ENCODE measurements around the gene KLHL25.

Gene KLHL25

GRCh38 chr15:85779249-85779648 is 15.5 kb downstream of the KLHL25 start:
- in situ Hi-C loops (cut with MboI; ENCODE audit: low sequenced_read_pairs) = no loop called here

- in situ Hi-C loops (cut with MboI; ENCODE audit: low sequenced_read_pairs) = no loop called here
Observed at GRCh38 chr15:85778107-85778776, 16.5 kb downstream of the KLHL25 start.

DNA sequence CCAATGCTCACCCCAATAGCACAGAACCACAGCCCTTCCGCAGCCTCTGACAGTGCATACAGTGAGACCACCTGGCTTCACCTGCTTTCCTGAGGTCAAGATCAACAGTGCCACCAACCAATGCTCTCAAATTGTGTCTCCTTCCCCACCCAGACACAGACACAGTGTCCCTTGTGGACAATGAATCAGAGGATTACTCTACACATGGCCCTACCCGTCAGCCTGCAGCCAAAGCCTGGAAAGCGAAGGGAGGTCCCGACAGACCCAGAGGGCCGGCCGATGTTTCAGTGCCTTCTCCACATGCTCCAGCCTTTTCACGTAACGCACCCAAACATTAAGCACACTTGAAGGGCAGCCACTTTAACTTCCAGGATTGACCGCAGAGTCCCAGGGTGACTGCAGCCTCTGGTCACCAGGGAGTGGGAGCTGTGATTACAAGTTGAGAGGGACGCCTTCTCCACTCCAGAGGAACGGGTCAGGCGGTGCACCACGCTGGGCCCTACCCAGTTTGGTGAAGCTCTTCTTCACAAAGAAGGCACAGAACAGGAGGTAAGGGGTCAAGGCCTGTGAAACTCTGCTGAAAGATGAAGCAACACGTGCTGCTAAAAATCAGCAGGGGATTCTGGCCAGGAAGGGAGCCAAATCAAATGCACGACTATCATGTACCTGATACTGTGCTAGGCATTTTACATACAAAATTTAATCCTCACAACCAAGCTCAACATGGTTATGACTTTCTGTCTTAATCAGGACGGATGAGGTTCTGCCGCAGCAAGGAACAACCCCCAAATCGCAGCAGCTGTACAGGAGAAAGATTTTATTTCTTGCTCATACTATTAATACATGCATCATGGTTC is 17.2 kb downstream of the KLHL25 start:
- in situ Hi-C loops (cut with MboI; ENCODE audit: low sequenced_read_pairs) = no loop called here

DNA sequence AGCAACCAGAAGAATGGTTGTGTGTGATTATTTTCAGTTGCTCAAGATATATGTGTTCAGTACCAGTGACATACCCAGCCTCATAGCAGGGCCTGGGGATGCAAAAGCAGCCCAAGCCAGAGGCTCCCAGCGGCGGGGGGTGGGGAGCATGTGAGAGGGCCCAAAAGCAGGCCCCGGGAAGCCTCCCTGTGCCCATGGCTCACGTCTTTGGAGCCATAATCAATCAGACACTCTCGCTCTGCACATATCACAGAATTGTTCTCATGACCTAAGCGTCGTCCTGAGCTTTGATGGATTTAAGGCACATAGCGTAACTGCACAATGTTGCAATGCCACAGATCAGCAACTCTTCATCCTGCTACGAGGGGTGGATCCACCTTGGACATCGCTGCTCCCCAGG is 20.8 kb downstream of the KLHL25 start:
- in situ Hi-C loops (cut with MboI; ENCODE audit: low sequenced_read_pairs) = no loop called here

GRCh38 chr15:85773249-85773648 is 21.5 kb downstream of the KLHL25 start:
- in situ Hi-C loops (cut with MboI; ENCODE audit: low sequenced_read_pairs) = no loop called here

- in situ Hi-C loops (cut with MboI; ENCODE audit: low sequenced_read_pairs) = no loop called here
Observed at GRCh38 chr15:85772668-85773067, 22.1 kb downstream of the KLHL25 start.

DNA sequence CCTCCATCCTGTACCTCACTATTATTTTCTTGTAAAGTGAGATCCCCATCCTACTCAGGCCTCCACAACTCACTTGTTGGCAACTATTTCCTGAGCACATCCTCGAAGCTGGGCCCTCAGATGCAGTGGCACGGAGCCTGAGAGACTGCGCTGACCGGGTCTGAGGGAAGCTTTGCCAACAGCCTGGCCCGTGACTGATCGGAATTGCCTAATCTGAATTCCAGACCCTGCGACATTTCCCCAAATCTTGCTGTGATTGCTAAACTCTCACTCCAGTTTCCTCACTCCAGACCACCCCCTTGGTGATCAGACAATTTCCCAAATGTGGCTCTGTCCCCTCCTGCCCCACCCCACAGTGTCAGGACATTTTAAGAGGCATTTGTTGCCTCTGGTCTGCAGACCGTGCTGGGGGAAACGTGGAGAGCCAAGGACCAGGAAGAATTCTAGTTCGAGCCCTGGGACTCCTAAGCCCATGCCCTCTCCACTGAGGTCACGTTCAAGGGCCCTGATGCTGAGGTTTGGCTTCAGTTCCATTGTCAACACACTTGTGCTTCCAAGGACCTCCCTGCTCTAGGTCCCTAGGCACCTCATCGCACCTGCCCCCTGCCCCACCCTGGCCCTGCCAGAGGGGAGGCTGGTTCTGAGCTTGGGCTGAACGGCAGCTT is 22.8 kb downstream of the KLHL25 start:
- in situ Hi-C loops (cut with MboI; ENCODE audit: low sequenced_read_pairs) = no loop called here

DNA sequence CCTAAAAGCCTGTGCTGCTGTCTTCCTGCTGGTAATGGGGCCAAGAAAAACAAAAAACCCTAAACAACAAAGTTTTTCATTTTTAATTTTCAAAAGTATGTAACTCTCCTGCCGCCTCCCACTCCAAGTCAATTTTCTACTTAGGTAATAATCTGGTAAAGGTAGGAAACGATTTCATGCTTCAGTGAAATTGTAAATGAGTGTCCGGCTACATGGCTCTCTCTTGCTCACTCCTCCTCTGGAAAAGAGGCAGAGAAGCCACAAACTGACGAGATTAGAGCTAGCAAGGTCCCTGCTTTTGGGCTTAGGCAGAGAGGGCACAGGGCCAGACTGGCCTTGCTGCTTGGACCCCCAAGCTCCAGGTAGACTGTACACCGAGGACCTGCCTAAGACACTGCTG is 23.5 kb downstream of the KLHL25 start:
- in situ Hi-C loops (cut with MboI; ENCODE audit: low sequenced_read_pairs) = no loop called here

DNA sequence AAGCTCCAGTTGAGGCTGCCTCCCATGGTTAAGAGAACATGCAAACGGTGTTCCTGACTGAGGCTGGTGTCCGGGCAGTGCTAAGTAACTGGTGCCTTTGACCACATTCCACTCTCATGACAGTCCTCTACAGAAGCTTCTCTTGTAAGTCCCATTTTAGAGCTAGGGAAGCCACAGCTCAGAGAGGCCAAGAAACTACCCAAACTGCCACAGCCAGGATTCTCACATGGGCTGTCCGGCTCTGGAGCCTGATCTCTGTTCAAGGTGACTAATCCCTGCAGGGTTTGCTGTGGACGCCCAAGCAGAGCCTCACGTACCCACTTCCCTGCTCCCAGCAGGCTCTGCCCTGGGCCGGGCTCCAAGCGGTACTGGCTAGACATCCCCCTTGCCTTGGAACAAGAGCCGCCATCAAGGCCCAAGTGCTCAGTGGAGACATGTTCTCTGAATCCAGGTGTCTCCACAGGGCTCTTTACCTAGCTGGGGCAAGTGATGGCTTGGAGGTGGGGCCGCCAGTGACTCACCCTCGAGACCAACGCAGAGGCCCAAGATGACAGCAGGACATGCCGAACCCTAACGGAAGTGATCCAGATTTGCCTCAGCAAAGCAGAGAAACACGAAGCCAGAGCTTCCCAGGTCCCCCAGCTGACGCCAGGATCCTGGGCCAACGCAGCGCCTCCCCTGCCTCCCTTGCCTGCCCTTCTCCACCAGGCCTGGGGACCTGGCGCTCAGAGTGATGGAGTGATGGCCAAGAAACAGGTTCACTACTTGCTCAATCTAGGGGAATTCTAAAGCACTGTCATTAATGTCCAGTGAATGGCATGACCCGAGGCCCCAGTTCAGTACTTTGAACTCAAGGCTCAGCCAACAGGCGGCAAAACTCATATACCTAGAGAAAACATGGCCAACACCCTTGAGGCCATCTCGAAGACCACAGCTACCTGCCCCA is 24.4 kb downstream of the KLHL25 start:
- in situ Hi-C loops (cut with MboI; ENCODE audit: low sequenced_read_pairs) = no loop called here

DNA sequence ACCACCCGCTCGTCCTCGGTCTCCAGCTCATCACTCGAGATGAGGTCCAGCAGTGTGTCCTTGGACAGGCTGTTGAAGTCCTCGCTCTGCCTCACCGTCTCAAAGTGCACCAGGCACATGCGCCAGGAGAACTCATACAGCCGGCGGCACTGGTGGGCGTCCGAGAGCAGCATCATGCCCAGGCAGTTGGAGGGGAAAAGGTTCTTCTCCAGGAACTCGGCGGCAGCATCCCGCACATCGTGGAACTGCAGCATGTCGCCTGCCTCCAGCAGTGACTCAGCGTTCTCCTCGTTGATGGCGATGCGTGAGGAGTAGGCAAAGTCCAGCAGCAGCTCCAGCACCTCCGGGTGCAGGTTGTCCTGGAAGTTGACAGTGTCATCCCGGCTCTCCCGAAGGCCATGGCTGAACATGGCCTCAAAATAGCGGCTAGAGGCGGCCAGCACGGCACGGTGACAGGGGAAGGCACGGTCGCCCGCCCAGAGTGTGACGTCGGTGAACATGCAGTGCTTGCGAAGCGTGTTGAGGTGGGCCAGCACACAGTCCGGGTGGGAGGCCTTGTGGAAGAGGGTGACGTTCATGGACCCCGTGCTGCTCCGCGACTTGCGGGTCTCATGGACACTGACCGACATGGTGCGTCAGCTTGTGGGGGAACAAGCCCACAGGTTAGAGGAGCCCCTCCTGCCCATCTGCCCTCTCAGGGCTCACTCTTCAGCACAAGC is 25.4 kb downstream of the KLHL25 start:
- in situ Hi-C loops (cut with MboI; ENCODE audit: low sequenced_read_pairs) = loop anchor here (10.0 kb wide), 1 partner anchor 65 kb away; no protein-coding TSS in a partner anchor

DNA sequence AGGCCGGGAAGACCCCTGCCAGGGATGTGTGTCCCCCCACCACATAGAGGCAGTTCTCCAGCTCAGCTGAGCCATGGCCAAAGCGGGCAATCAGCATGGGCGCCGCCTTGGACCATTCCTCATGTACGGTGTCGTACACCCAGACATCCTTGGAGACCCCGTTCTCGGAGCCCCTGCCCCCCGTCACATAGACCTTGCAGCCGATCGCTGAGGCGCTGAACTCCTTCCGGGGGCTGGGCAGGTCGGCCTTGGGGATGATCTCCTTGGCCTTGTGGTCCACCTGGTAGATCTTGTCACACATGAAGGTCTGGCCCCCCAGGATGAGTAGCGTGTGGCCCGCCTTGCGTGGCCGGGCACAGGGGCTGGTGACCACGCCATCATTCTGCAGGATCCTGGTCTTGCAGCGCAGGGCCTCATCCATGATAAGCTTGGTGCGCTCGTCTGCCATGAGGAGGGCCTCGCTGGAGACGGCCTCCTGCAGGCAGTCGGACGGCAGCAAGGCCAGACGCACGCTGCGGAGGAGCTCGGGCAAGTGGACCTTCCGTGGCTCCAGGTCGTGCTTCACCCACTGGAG is 26.0 kb downstream of the KLHL25 start:
- in situ Hi-C loops (cut with MboI; ENCODE audit: low sequenced_read_pairs) = loop anchor here (10.0 kb wide), 1 partner anchor 66 kb away; no protein-coding TSS in a partner anchor

- in situ Hi-C loops (cut with MboI; ENCODE audit: low sequenced_read_pairs) = loop anchor here (10.0 kb wide), 1 partner anchor 67 kb away; no protein-coding TSS in a partner anchor
Observed at GRCh38 chr15:85767785-85768529, 26.8 kb downstream of the KLHL25 start.

GRCh38 chr15:85766001-85766831 is 28.5 kb downstream of the KLHL25 start:
- in situ Hi-C loops (cut with MboI; ENCODE audit: low sequenced_read_pairs) = loop anchor here (10.0 kb wide), 1 partner anchor 69 kb away; no protein-coding TSS in a partner anchor

DNA sequence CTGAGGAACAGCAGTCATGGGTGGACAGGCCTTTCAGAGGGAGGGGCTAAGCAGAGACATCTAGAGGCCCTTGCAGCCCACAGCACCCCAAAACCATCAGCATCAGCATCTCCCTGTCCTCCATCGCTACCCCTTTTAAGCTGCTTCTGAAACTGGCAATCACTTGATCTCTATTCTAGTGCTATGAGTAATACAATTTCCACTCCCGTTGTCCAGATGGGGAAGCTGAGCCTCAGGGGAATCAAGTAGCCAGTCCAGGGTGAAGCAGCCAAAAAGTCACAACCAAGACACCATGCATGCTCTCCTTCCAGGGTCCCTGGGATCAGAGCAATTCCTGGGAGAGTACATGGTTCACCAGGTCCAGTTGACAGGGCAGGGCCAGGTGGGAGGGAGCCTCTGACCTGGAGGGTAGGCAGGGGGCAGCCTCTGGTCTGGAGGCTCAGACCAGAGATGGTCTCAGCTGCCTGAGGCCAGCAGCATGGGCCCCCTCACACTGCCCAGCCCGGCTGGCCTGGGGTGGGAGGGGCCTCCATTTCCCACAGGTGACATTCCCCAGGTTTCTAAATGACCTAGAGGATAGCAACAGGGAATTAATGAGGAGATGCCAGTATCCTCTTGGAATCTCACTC is 30.0 kb downstream of the KLHL25 start:
- in situ Hi-C loops (cut with MboI; ENCODE audit: low sequenced_read_pairs) = loop anchor here (10.0 kb wide), 1 partner anchor 70 kb away; no protein-coding TSS in a partner anchor

DNA sequence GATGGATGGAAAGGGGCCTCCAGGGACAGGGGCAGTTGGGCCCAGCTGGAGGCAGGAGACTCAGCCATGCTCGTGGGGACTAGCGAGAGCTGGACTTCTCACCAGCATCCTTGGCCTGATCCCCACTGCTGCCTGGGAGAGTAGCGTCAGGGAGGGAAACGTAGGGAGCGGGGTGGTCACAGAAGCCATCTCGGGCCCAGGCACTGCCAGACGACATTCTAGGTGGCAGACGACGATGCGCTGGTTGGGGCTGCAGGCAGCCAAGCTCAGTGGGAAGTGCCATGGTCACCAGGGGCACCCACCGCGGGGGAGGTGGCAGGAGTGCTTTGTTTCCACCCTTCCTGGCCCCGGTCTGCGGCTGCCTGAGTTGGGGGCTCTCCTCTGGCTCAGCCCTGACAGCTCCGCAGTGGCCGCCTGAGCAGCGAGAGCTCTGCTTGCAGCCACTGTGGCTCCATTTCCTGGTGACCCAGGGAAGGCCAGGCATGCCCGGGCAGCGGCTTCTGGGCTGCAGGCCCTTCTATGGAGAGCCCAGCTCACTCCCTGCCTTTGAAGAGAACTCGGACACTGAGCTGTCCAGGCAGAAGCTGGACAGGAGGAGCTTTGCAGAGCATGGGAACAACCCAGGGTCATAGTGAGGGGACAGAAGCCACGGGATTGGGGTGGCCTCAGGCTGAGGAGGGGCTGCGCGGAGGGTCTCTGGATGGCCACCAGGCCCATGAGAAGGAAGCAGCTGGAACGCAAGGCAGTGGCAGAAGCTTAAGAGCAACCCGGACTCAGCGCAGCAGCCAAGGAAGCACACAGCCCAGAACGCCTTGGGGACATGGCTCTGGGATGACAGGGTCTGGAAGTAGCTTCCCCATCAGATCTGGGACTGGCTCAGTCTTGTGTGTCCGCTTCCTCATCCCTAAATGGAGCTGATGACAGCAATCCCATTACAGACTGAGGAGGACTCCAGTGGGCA is 30.8 kb downstream of the KLHL25 start:
- in situ Hi-C loops (cut with MboI; ENCODE audit: low sequenced_read_pairs) = loop anchor here (10.0 kb wide), 1 partner anchor 71 kb away; no protein-coding TSS in a partner anchor

DNA sequence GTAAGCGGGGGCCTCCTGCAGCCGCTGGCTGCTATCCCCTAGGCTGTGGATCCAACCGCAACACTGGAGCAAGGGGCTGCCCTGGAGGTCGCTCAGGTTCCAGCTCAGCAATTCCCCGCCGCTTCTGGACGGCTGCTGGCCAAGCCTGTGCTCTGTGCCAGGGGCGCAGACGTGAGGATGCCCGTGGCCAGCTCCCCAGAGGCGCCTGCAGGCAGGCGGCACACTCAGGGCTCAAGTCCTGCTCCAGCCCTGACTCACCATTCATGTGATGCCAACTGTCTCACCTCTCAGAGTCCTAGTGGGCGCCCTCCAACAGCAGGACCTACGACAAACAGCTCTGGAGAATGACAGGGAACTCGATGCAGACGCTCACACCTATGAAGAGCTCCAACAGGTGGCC is 31.6 kb downstream of the KLHL25 start:
- in situ Hi-C loops (cut with MboI; ENCODE audit: low sequenced_read_pairs) = loop anchor here (10.0 kb wide), 1 partner anchor 72 kb away; no protein-coding TSS in a partner anchor
